ENCODE measurements around the gene ZHX3. TPM values are rescaled to one million over a fixed set of nuclear protein-coding genes. Genes with fewer than 3 reads are reported as not detected.
A peak's percentile ranks its signal among the peaks of the same experiment; 100 is the strongest.

ZHX3 gene
- total RNA-seq, 4 donors from 2014 or later: 47.1 to 58.6 (median 50.7) TPM

GRCh38 chr20:41230136-41230535 is 87.4 kb downstream of the ZHX3 start:
- H3K4me3 ChIP-seq: no peak overlapping the region
- H3K4me1 ChIP-seq: peaks cover 0 to 57% (median 32%) of the 10 kb centered on the region in 4 donors
- no peaks in the 10 kb centered on the region for H3K36me3 ChIP-seq
- H3K27me3 ChIP-seq: no peaks in the 10 kb centered on the region
- H3K9me3 ChIP-seq: no peaks in the 10 kb centered on the region
- H3K27ac ChIP-seq: peak overlapping the region in 1 of 4 donors; percentile 17
- DNase-seq (ENCODE audit: low spot score in 2 of 2): no peak
- TF ChIP-seq EP300 (IDR thresholded peaks at IDR 0.05): peak in 1 of 2 donors; percentile 21
- no peak for TF ChIP-seq CTCF (IDR thresholded peaks at IDR 0.05)
- WGBS, 2 donors: 77 to 86% methylated on average over 3 of the region's 3 CpGs

GRCh38 chr20:41229259-41229658 is 88.3 kb downstream of the ZHX3 start:
- Histone ChIP-seq H3K27me3 (no peaks in the 10 kb centered on the region), H3K27ac (no peak overlapping the region), H3K4me3 (no peak overlapping the region), H3K36me3 (no peaks in the 10 kb centered on the region), H3K9me3 (no peaks in the 10 kb centered on the region), H3K4me1 (peaks cover 0 to 53% (median 25%) of the 10 kb centered on the region in 4 donors)
- no peak for DNase-seq (ENCODE audit: low spot score in 2 of 2)
- TF ChIP-seq CTCF (IDR thresholded peaks at IDR 0.05) (no peak), POLR2A (IDR thresholded peaks at IDR 0.05) (no peak), EP300 (IDR thresholded peaks at IDR 0.05) (no peak)

GRCh38 chr20:41228858-41229257 is 88.7 kb downstream of the ZHX3 start:
- TF ChIP-seq POLR2A (IDR thresholded peaks at IDR 0.05): no peak
- TF ChIP-seq EP300 (IDR thresholded peaks at IDR 0.05): no peak
- no peak for TF ChIP-seq CTCF (IDR thresholded peaks at IDR 0.05)
- Histone ChIP-seq H3K27ac (no peak overlapping the region), H3K9me3 (no peaks in the 10 kb centered on the region), H3K36me3 (no peaks in the 10 kb centered on the region), H3K4me1 (peaks cover 0 to 50% (median 21%) of the 10 kb centered on the region in 4 donors), H3K27me3 (no peaks in the 10 kb centered on the region), H3K4me3 (no peak overlapping the region)
- DNase-seq (ENCODE audit: low spot score in 2 of 2): no peak

GRCh38 chr20:41226426-41226825 is 91.1 kb downstream of the ZHX3 start:
- TF ChIP-seq CTCF (IDR thresholded peaks at IDR 0.05) (no peak), POLR2A (IDR thresholded peaks at IDR 0.05) (no peak), EP300 (IDR thresholded peaks at IDR 0.05) (no peak)
- Histone ChIP-seq H3K4me3 (no peak overlapping the region), H3K9me3 (no peaks in the 10 kb centered on the region), H3K27ac (no peak overlapping the region), H3K27me3 (no peaks in the 10 kb centered on the region), H3K36me3 (no peaks in the 10 kb centered on the region), H3K4me1 (peaks cover 0 to 49% (median 9%) of the 10 kb centered on the region in 4 donors)
- no peak for DNase-seq (ENCODE audit: low spot score in 2 of 2)
- WGBS, 2 donors: 95% methylated on average over 1 of the region's 1 CpG

- no peaks in the 10 kb centered on the region for H3K9me3 ChIP-seq
- H3K36me3 ChIP-seq: no peaks in the 10 kb centered on the region
- TF ChIP-seq EP300 (IDR thresholded peaks at IDR 0.05) (no peak), CTCF (IDR thresholded peaks at IDR 0.05) (no peak), POLR2A (IDR thresholded peaks at IDR 0.05) (no peak)
- H3K4me3 ChIP-seq: no peak overlapping the region
- H3K27me3 ChIP-seq: no peaks in the 10 kb centered on the region
- H3K27ac ChIP-seq: no peak overlapping the region
- H3K4me1 ChIP-seq: peaks cover 0 to 44% (median 8%) of the 10 kb centered on the region in 4 donors
- WGBS, 2 donors: 67 to 79% methylated on average over 1 of the region's 1 CpG
- DNase-seq (ENCODE audit: low spot score in 2 of 2): no peak
These were observed 92.4 kb downstream of the ZHX3 start for GRCh38 chr20:41225091-41225490.
